MM.1S (cell line): ENCODE results near the gene EMILIN2.

Experiments used
- EZH2 ChIP-seq: fragments of 300-600 bp; sonication (generic); optimal IDR thresholded peaks from 2 replicates; pipeline ENCODE3; 2017; ENCODE audit warnings: low read depth, mild to moderate bottlenecking, antibody characterized with exemption, low read length, mixed read lengths
- EZH2phosphoT487 ChIP-seq: fragments of 300-600 bp; sonication (generic); IDR thresholded peaks from 2 replicates; pipeline ENCODE4 v1.6.1; 2018; ENCODE audit warnings: antibody characterized with exemption, low read length
- TF ChIP-seq, protein P1 (sequence below): fragments of 300-600 bp; sonication (generic); IDR thresholded peaks from 2 replicates; pipeline ENCODE4 v1.5.1; 2016; ENCODE audit warnings: antibody characterized with exemption, low read length, mixed read lengths

- TF ChIP-seq, protein P1, sequence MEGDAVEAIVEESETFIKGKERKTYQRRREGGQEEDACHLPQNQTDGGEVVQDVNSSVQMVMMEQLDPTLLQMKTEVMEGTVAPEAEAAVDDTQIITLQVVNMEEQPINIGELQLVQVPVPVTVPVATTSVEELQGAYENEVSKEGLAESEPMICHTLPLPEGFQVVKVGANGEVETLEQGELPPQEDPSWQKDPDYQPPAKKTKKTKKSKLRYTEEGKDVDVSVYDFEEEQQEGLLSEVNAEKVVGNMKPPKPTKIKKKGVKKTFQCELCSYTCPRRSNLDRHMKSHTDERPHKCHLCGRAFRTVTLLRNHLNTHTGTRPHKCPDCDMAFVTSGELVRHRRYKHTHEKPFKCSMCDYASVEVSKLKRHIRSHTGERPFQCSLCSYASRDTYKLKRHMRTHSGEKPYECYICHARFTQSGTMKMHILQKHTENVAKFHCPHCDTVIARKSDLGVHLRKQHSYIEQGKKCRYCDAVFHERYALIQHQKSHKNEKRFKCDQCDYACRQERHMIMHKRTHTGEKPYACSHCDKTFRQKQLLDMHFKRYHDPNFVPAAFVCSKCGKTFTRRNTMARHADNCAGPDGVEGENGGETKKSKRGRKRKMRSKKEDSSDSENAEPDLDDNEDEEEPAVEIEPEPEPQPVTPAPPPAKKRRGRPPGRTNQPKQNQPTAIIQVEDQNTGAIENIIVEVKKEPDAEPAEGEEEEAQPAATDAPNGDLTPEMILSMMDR = no peak
- TF ChIP-seq EZH2 (no peak), EZH2phosphoT487 (no peak)
Measured at GRCh38 chr18:2799369-2799768, 47.4 kb upstream of the EMILIN2 start.
